ENCODE results near the gene NR2F2.

GRCh38 chr15:96346409-96346970 is 16.0 kb downstream of the NR2F2 start:
- TF ChIP-seq POLR2A (IDR thresholded peaks at IDR 0.05; ENCODE audit: low read depth) (no peak), POLR2AphosphoS5 (IDR thresholded peaks at IDR 0.05) (no peak), CTCF (IDR thresholded peaks at IDR 0.05) (no peak)

All from esophagus muscularis mucosa (tissue), 3 donors.